Pancreas (tissue), 10 donors: Measurements from ENCODE around the gene ZNF555. TPM values are rescaled to one million over a fixed set of nuclear protein-coding genes. Genes with fewer than 3 reads are reported as not detected.
"Not testable (repeated sequence)": the region's sequence is repeated elsewhere in the genome, so short reads cannot be mapped to it uniquely, and the experiment has no call there.

Experiments
- ATAC-seq, 4 donors: fragments of 200-7000 bp; cut with Tn5 transposase; one replicate each; pipeline versions ENCODE4 v1.8.0 to v1.9.1; 2020; ENCODE audit warnings: mild to moderate bottlenecking in 4 of 4, moderate library complexity in 4 of 4
- DNase-seq, 6 donors: peaks; one replicate each; pipeline ENCODE4 v3.0.0-alpha.2; 2020
- FAIRE-seq: peaks from 2 replicates; lab custom pipeline; 2012; peaks lifted over from hg19 to GRCh38; lab: Jason Lieb, UNC
- H3K27ac ChIP-seq, 4 donors: fragments of 200-600 bp; sonication (generic); 1 replicate in 3 of 4; 2 replicates in 1 of 4; pipeline versions ENCODE4 v1.5.0 to v1.8.0; 2020
- H3K27me3 ChIP-seq, 4 donors: fragments of 200-600 bp; one replicate each; pipeline ENCODE4 v1.8.0; 2021
- H3K36me3 ChIP-seq, 3 donors: fragments of 200-600 bp; sonication (generic) in 1 of 3; one replicate each; pipeline versions ENCODE4 v1.5.0 to v1.8.0; 2020 to 2021
- H3K4me1 ChIP-seq, 3 donors: fragments of 200-600 bp; one replicate each; pipeline ENCODE4 v1.8.0; 2021
- H3K4me3 ChIP-seq, 4 donors: fragments of 200-600 bp; sonication (generic) in 2 of 4; one replicate each; pipeline versions ENCODE4 v1.5.0 to v1.8.0; 2020 to 2021
- H3K9me3 ChIP-seq, 4 donors: fragments of 200-600 bp; one replicate each; pipeline ENCODE4 v1.8.0; 2021
- CTCF ChIP-seq, 4 donors: fragments of 200-600 bp; sonication (generic) in 3 of 4; IDR thresholded peaks; one replicate each; pipeline versions ENCODE4 v1.5.0 to v1.8.0; 2021; ENCODE audit warnings: antibody characterized with exemption in 4 of 4
- WGBS, 2 donors: extraction: QIAGEN DNeasy Blood & Tissue Kit; methylation state at CpG; one replicate each; pipeline ENCODE4 v1.1.7; 2013; 5-methylcytosine and 5-hydroxymethylcytosine counted together
- intact Hi-C, 3 donors: fragments of 100-400 bp; cut with DNase I; formaldehyde crosslinking; loops; one replicate each; pipeline versions ENCODE4 v1.11.1 to v1.14.2; 2022
- polyA plus RNA-seq, 2 donors: library from polyadenylated mRNA; stranded (reverse); fragments of 200-250 nt; gene quantifications; one replicate each; pipeline ENCODE4 v1.2.3, GENCODE V29; 2013
- total RNA-seq, 6 donors: library from RNA; stranded (reverse); fragmentation: NEBNext Ultra II Directional in 4 of 6; extraction: Animal tissue kit (Norgen Biotek cat#: 25700) in 4 of 6; gene quantifications; one replicate each; pipeline versions ENCODE4 v1.2.1 to v1.2.4, GENCODE V29; 2021 to 2023
- donor health status: healthy with polysubstance abuse.
- donor health status: DM: no; HTN: no; CAD: no; lungs with moderate emphysema.
- donor health status: DM: no; HTN: no; CAD: no.
- donor health status: control.
- donor health status: control.
- donor health status: Bipolar disorder and iron deficiency.
- donor health status: DM: yes; HTN: yes; CAD: no.
- donor health status: DM: no; HTN: no; CAD: no.
- donor health status: DM: no; HTN: no; CAD: no.
- donor health status: DM: yes; HTN: yes; CAD: no.

The ZNF555 gene
- total RNA-seq (1 to 10 TPM; 3.0 to 6.0 (median 3.8) TPM), polyA plus RNA-seq (1 to 10 TPM in 1 of 2 donors, under 1 TPM in 1; 0.68 to 2.1 TPM)

DNA sequence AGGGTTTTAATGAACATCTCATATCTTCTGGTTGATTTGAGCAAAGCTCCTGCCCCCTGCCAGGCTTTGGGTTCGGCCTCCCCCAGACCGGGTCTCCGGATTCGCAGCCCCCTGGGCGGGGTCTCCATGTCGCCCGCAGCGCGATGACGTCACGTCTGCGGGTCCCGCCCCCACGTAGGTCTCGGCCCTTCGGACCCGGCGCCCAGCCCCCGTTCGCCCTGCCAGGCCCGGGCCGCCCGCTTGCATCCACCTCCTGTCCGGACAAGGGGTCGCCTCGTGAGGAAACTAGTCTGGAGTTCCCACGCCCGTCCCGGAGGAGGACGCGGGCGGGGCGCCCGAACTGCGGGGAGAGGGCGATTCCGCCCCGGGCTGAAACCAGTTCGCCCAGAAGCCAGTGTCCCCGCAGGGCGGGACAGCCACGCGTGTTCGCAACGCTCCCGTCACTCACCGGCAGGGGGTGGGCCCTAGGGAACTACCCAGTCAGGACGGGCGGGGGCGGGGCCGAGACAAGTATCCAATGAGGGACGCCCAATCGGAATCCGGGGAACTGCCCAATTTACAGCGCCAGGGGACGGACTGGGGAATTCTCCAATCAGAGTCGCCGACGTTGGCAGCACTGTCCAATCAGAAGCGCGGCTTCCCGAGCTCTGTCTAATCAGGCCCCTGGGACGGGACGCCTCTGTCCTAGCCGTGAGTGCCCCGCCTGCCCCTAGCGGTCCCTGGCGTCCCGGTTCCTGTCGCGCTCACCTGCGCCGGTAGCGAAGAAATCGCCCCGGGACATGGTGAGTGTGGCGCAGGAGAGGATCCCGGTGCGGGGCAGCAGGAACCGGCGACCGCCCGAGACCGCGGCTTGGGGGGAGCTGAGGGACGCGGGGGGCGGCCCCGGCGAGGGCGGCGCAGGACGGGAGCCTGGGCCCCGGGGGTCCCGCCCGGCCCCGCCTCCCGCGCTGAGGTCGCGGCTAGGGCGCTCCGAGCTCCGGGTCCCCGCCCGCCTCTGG, at the start of gene ZNF555:
ZNF555 (plus strand) TSS at position 682 of the 998 bp plus-strand sequence; CDS start at position 780, 98 bp downstream.
- WGBS, 2 donors, result 0 to 1% methylated on average over 77 to 106 of the region's 106 CpGs
- FAIRE-seq (peak; percentile 88), DNase-seq (peak; percentile 94 to 100 (median 99)), ATAC-seq (peak; percentile 96 to 99 (median 97))
- H3K4me3 ChIP-seq, result peak within 1 kb of the TSS; percentile 87 to 94 (median 88)
- TF ChIP-seq CTCF (IDR thresholded peaks at IDR 0.05), result peak; percentile 31 to 59 (median 42)
- H3K27me3 ChIP-seq, result no peaks in the 10 kb centered on the region
- peaks cover 0 to 7% (median 5%) of the 10 kb centered on the region in 3 donors for H3K4me1 ChIP-seq
- no peaks in the 10 kb centered on the region for H3K36me3 ChIP-seq
- no peaks in the 10 kb centered on the region for H3K9me3 ChIP-seq
- H3K27ac ChIP-seq, result peak within 1 kb of the TSS; percentile 87 to 96 (median 94)
- intact Hi-C loops, result no loop called here

- DNase-seq (no peak), FAIRE-seq (no peak), ATAC-seq (no peak)
- intact Hi-C loops, result no loop called here
- 87 to 94% methylated on average over 16 of the region's 16 CpGs for WGBS, 2 donors
- no peaks in the 10 kb centered on the region for H3K27me3 ChIP-seq
- H3K36me3 ChIP-seq, result no peaks in the 10 kb centered on the region
- H3K27ac ChIP-seq, result no peak overlapping the region
- H3K4me3 ChIP-seq, result no peak overlapping the region
- TF ChIP-seq CTCF (IDR thresholded peaks at IDR 0.05), result no peak
- H3K9me3 ChIP-seq, result no peaks in the 10 kb centered on the region
- no peaks in the 10 kb centered on the region for H3K4me1 ChIP-seq
Observed at GRCh38 chr19:2791876-2792275, 49.4 kb upstream of the ZNF555 start.

DNA sequence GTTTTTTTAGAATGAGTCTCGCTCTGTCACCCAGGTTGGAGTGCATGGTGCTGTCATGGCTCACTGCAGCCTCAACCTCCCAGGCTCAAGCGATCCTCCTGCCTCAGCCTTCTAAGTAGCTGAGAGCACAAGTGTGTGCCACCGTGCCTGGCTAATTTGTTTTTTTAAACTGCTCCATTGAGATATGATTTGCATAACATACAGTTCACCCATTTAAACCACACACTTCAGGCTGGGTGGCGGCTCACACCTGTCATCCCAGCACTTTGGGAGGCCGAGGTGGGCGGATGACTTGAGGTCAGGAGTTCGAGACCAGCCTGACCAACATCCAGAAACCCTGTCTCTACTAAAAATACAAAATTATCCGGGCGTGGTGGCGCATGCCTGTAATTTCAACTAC, 48.6 kb upstream of the ZNF555 start:
- H3K27me3 ChIP-seq, ATAC-seq, H3K4me3 ChIP-seq, H3K36me3 ChIP-seq, DNase-seq, intact Hi-C loops, FAIRE-seq, H3K9me3 ChIP-seq, H3K4me1 ChIP-seq, H3K27ac ChIP-seq: not testable (repeated sequence)
- WGBS, 2 donors, result 96 to 97% methylated on average over 10 of the region's 10 CpGs

GRCh38 chr19:2793126-2793525, 48.1 kb upstream of the ZNF555 start:
- H3K9me3 ChIP-seq, result no peaks in the 10 kb centered on the region
- H3K27ac ChIP-seq, result no peak overlapping the region
- FAIRE-seq (no peak), ATAC-seq (no peak), DNase-seq (no peak)
- no peak overlapping the region for H3K4me3 ChIP-seq
- H3K36me3 ChIP-seq, result no peaks in the 10 kb centered on the region
- TF ChIP-seq CTCF (IDR thresholded peaks at IDR 0.05), result no peak
- no peaks in the 10 kb centered on the region for H3K27me3 ChIP-seq
- no peaks in the 10 kb centered on the region for H3K4me1 ChIP-seq
- intact Hi-C loops, result no loop called here
- WGBS, 2 donors, result 97% methylated on average over 7 of the region's 7 CpGs

- FAIRE-seq (no peak), DNase-seq (no peak), ATAC-seq (no peak)
- Histone ChIP-seq H3K27ac (no peak overlapping the region), H3K4me3 (no peak overlapping the region), H3K9me3 (no peaks in the 10 kb centered on the region), H3K36me3 (no peaks in the 10 kb centered on the region), H3K27me3 (no peaks in the 10 kb centered on the region), H3K4me1 (no peaks in the 10 kb centered on the region)
- TF ChIP-seq CTCF (IDR thresholded peaks at IDR 0.05), result no peak
- 95% methylated on average over 12 of the region's 12 CpGs for WGBS, 2 donors
- intact Hi-C loops, result no loop called here
Observed at GRCh38 chr19:2793577-2793976, 47.7 kb upstream of the ZNF555 start.
